K562 (cell line): ENCODE measurements around the gene HMOX1. TPM values are rescaled to one million over a fixed set of nuclear protein-coding genes. Genes with fewer than 3 reads are reported as not detected.

Source experiments
- ATAC-seq: fragments of 200-7000 bp; cut with Tn5 transposase; 3 replicates; pipeline ENCODE4 v1.9.1; 2020; ENCODE audit warnings: moderate library complexity
- BruUV-seq: library from RNA; stranded (reverse); fragments of 400-500 nt; replicated peaks from 2 replicates; lab custom pipeline; 2021; lab: Mats Ljungman, UMichigan
- CTCF ChIA-PET: fragments of 300-600 bp; formaldehyde crosslinking; extraction: SDS; loops from one replicate; lab custom pipeline; 2021; ENCODE audit warnings: low intra/inter-chr PET ratio; lab: Yijun Ruan, JAX
- POLR2A ChIA-PET: fragments of 300-600, 350-650 bp; sonication (Branson Sonifier 250); formaldehyde crosslinking; extraction: SDS; loops from one replicate; lab custom pipeline; 2021; ENCODE audit warnings: antibody characterized with exemption, inconsistent platforms; lab: Yijun Ruan, JAX
- DNase-seq, 4 experiments: peaks; one replicate each; pipeline versions ENCODE4 v3.0.0 to v3.0.0-alpha.2; 2011 to 2018; ENCODE audit warnings: low spot score in 3 of 4, mixed read lengths in 3 of 4; ENCODE audit errors: extremely low read depth in 1 of 4
- FAIRE-seq: peaks from 2 replicates; lab custom pipeline; 2011; peaks lifted over from hg19 to GRCh38; lab: Jason Lieb, UNC
- H2AFZ ChIP-seq: 2 replicates; pipeline ENCODE4 v1.6.0; 2011; ENCODE audit warnings: low read depth, low read length, control low read depth, inconsistent platforms
- H3K27ac ChIP-seq: fragments of 200-600 bp; 3 replicates; pipeline ENCODE4 v1.8.0; 2011; ENCODE audit warnings: low read depth, mild to moderate bottlenecking, control low read depth, inconsistent platforms, low read length, moderate library complexity, mixed read lengths; ENCODE audit errors: extremely low read depth
- H3K27me3 ChIP-seq, 2 experiments: fragments of 300-600 bp in 1 of 2; 2 replicates in 1 of 2; 3 replicates in 1 of 2; pipeline versions ENCODE4 v1.6.0 to v1.8.0; 2011; ENCODE audit warnings: inconsistent platforms in 2 of 2, low read length in 2 of 2, mild to moderate bottlenecking in 1 of 2, mixed read lengths in 1 of 2, moderate library complexity in 1 of 2; ENCODE audit not compliant: control insufficient read depth in 2 of 2, insufficient read depth in 2 of 2
- H3K36me3 ChIP-seq: fragments of 300-600 bp; 3 replicates; pipeline ENCODE4 v1.8.0; 2011; ENCODE audit warnings: mild to moderate bottlenecking, low read length, inconsistent platforms; ENCODE audit not compliant: control insufficient read depth, insufficient read depth
- H3K4me1 ChIP-seq, 2 experiments: fragments of 200-600 bp in 1 of 2; replicated peaks in 1 of 2; 2 replicates in 1 of 2; 3 replicates in 1 of 2; pipeline versions ENCODE4 v1.5.1 to v1.8.0; 2011; ENCODE audit warnings: inconsistent platforms in 2 of 2, low read length in 2 of 2, mild to moderate bottlenecking in 1 of 2, mixed read lengths in 1 of 2, moderate library complexity in 1 of 2; ENCODE audit not compliant: control insufficient read depth in 2 of 2, insufficient read depth in 2 of 2
- H3K4me2 ChIP-seq: 2 replicates; pipeline ENCODE4 v1.6.1; 2011; ENCODE audit warnings: low read length, control low read depth, inconsistent platforms, mixed read lengths; ENCODE audit not compliant: insufficient read depth
- H3K4me3 ChIP-seq: fragments of 200-600 bp; sonication (generic), shearing (Covaris generic); 2 replicates; pipeline ENCODE4 v1.5.1; 2016; ENCODE audit warnings: control low read depth, inconsistent platforms
- H3K79me2 ChIP-seq: fragments of 200-600 bp; 3 replicates; pipeline ENCODE4 v1.8.0; 2011; ENCODE audit warnings: low read length, inconsistent platforms; ENCODE audit not compliant: control insufficient read depth, insufficient read depth
- H3K9ac ChIP-seq, 2 experiments: 2 replicates each; pipeline versions ENCODE4 v1.6.0 to v1.6.1; 2011; ENCODE audit warnings: low read depth in 2 of 2, low read length in 2 of 2, control low read depth in 1 of 2, inconsistent platforms in 1 of 2, mild to moderate bottlenecking in 1 of 2, mixed read lengths in 1 of 2; ENCODE audit not compliant: insufficient read depth in 1 of 2
- H3K9me1 ChIP-seq: one replicate; pipeline ENCODE4 v1.6.0; 2011; ENCODE audit warnings: inconsistent platforms, mild to moderate bottlenecking, low read length, moderate library complexity; ENCODE audit not compliant: control insufficient read depth, insufficient read depth
- H3K9me3 ChIP-seq: replicated peaks from 2 replicates; pipeline ENCODE4 v1.5.1; 2011; ENCODE audit warnings: low read depth, low read length, inconsistent platforms; ENCODE audit not compliant: control insufficient read depth, insufficient read depth
- H4K20me1 ChIP-seq: replicated peaks from 2 replicates; pipeline ENCODE4 v1.6.1; 2011; ENCODE audit warnings: low read length, inconsistent platforms, mixed read lengths; ENCODE audit not compliant: control insufficient read depth, insufficient read depth
- BACH1 ChIP-seq: fragments of 200-800 bp; sonication (Bioruptor generic); IDR thresholded peaks from 2 replicates; pipeline ENCODE4 v1.6.1; 2016; ENCODE audit warnings: missing genetic modification characterization, missing compliant biosample characterization
- FOXJ3 ChIP-seq: sonication (generic); formaldehyde crosslinking; IDR thresholded peaks from 2 replicates; pipeline ENCODE4 v1.4.0; 2020; ENCODE audit warnings: mild to moderate bottlenecking, missing genetic modification reagents
- FOXM1 ChIP-seq, 2 experiments: fragments of 450-650 bp in 1 of 2; sonication (generic) in 1 of 2; formaldehyde crosslinking in 1 of 2; IDR thresholded peaks; 2 replicates each; pipeline versions ENCODE4 v1.6.1 to v1.9.0; 2017 to 2022; ENCODE audit warnings: low read depth in 2 of 2, mild to moderate bottlenecking in 2 of 2, missing genetic modification reagents in 1 of 2, moderate library complexity in 1 of 2
- HLTF ChIP-seq: fragments of 450-650 bp; IDR thresholded peaks from 2 replicates; pipeline ENCODE4 v1.6.1; 2016
- NFYB ChIP-seq: IDR thresholded peaks from 2 replicates; pipeline ENCODE4 v1.6.1; 2011; ENCODE audit warnings: mild to moderate bottlenecking, moderate library complexity; ENCODE audit not compliant: insufficient read length; ENCODE audit errors: extremely low read depth
- TAL1 ChIP-seq: fragments of 450-650 bp; IDR thresholded peaks from 2 replicates; pipeline ENCODE4 v1.6.1; 2016; ENCODE audit warnings: mild to moderate bottlenecking
- ZEB2 ChIP-seq: fragments of 450-650 bp; IDR thresholded peaks from 2 replicates; pipeline ENCODE4 v1.6.1; 2016
- ZNF384 ChIP-seq: IDR thresholded peaks from 2 replicates; pipeline ENCODE4 v1.6.1; 2012; ENCODE audit warnings: low read depth, low read length, improper control_type of control experiment
- WGBS: fragments of 100-300 bp; shearing (Covaris generic); methylation state at CpG from one replicate; pipeline ENCODE4 v1.1.6; 2016; ENCODE audit warnings: low coverage, mixed read lengths; ENCODE audit not compliant: insufficient coverage; ENCODE audit errors: missing lambda C conversion rate; 5-methylcytosine and 5-hydroxymethylcytosine counted together
- in situ Hi-C: fragments of 300-500 bp; cut with MboI; formaldehyde crosslinking; loops from 4 replicates; pipeline ENCODE4 v1.15.0; 2018; ENCODE audit warnings: inconsistent platforms, mixed read lengths
- intact Hi-C: fragments of 100-400 bp; cut with micrococcal nuclease; formaldehyde crosslinking; loops from 2 replicates; pipeline ENCODE4 v1.14.2; 2022
- polyA plus RNA-seq, 8 experiments: library from polyadenylated mRNA; depleted of rRNA in 4 of 8; stranded (reverse) in 5 of 8; unstranded in 3 of 8; fragments of >200 nt; fragmentation: Nextera tagmentation in 2 of 8; fragmentation: Illumina TruSeq in 1 of 8; extraction: Ambion mirVana in 2 of 8; extraction: Trizol in 1 of 8; gene quantifications; 2 replicates each; pipeline versions ENCODE4 v1.2.1 to v1.2.3, GENCODE V29; 2011 to 2014; ENCODE audit warnings: inconsistent platforms in 1 of 8, missing spikeins in 1 of 8
- total RNA-seq, 7 experiments: library from RNA; depleted of rRNA in 6 of 7; stranded (reverse); fragments of >200 nt in 6 of 7; fragmentation: Illumina TruSeq in 2 of 7; extraction: Trizol in 2 of 7; gene quantifications; 2 replicates each; pipeline versions ENCODE4 v1.2.1 to v1.2.3, GENCODE V29; 2011 to 2021; ENCODE audit warnings: low replicate concordance in 1 of 7
- TF ChIP-seq, protein P1 (sequence below): fragments of 250-450 bp; sonication (Bioruptor Pico); IDR thresholded peaks from 2 replicates; pipeline ENCODE4 v1.8.0; 2022; ENCODE audit warnings: inconsistent platforms, mild to moderate bottlenecking, moderate library complexity, borderline replicate concordance
- TF ChIP-seq, protein P2 (sequence below): sonication (generic); formaldehyde crosslinking; IDR thresholded peaks from 2 replicates; pipeline ENCODE4 v1.4.0; 2020; ENCODE audit warnings: mild to moderate bottlenecking, missing genetic modification reagents
- TF ChIP-seq, protein P3 (sequence below): sonication (generic); formaldehyde crosslinking; IDR thresholded peaks from 2 replicates; pipeline ENCODE4 v1.8.0; 2022; ENCODE audit warnings: missing genetic modification reagents, mild to moderate bottlenecking, moderate library complexity, borderline replicate concordance
- TF ChIP-seq, protein P4 (sequence below), 3 experiments: fragments of 200-800 bp in 1 of 3; fragments of 250-450 bp in 1 of 3; fragments of 450-650 bp in 1 of 3; sonication (Bioruptor Pico) in 1 of 3; sonication (Bioruptor generic) in 1 of 3; formaldehyde crosslinking in 1 of 3; IDR thresholded peaks; 2 replicates each; pipeline versions ENCODE4 v1.6.1 to v1.8.0; 2016 to 2022; ENCODE audit warnings: mild to moderate bottlenecking in 2 of 3, missing genetic modification characterization in 2 of 3, missing compliant biosample characterization in 1 of 3, moderate library complexity in 1 of 3

Gene HMOX1
- total and polyA plus RNA-seq, 9 of the 15 experiments (the other 6 are each of a cell fraction or from before 2014, with no cell fraction given) = not detected

DNA sequence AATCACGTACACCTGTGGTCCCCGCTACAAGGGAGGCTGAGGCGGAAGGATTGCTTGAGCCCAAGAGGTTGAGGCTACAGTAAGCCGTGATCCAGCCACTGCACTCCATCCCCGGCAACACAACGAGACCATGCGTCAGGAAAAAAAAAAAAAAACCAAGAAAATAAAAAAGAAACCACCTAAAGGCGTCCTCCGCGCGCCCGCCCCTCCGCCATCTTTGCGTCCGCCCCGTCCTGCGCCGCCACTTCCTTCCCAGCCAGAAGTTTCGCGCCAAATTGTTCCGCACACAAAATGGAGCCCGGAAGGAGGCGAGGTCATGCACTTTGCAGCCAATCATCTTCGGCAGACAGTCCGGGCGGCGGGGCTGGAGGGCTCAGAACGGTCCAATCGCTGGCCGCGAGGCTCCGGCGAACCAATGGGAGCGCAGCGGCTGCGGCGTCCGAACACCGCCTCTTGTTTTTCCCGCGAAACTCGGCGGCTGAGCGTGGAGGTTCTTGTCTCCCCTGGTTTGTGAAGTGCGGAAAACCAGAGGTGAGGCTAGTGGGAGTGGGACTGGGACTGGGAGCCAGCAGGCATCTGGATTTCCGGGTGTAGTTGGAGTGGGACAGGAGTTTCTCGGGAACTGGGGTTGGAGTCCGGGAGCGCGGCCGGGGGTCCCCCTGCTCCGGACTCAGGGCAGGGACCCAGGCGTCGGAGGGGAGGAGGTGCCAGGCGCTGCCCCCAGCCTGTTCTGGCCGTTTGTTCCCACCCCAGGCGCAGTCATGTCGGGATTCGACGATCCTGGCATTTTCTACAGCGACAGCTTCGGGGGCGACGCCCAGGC is 19.0 kb downstream of the HMOX1 start, which contains the start of gene MCM5:
Gene MCM5 (plus strand): TSS at position 463 of the 823 bp plus-strand sequence. CDS start 299 bp downstream, at position 762.
- DNase-seq = peak; percentile 95 to 98 (median 96)
- Histone ChIP-seq H3K27me3 (no peaks in the 10 kb centered on the region), H3K9me3 (no peaks in the 10 kb centered on the region), H2AFZ (peak within 1 kb of the TSS; percentile 83), H3K79me2 (peaks cover 38% of the 10 kb centered on the region), H3K9me1 (no peaks in the 10 kb centered on the region), H3K4me1 (peaks cover 9 to 30% of the 10 kb centered on the region in 2 experiments; a peak in 4 of 5 replicates), H3K36me3 (peaks cover 38% of the 10 kb centered on the region), H3K4me3 (peak within 1 kb of the TSS; percentile 92), H4K20me1 (no peaks in the 10 kb centered on the region), H3K27ac (peak within 1 kb of the TSS; percentile 97), H3K4me2 (peak within 1 kb of the TSS; percentile 84), H3K9ac (peak within 1 kb of the TSS; percentile 99)
- intact Hi-C loops = loop anchor here (10.0 kb wide), 1 partner anchor 45 kb away; no protein-coding TSS in a partner anchor
- no TSS peak for BruUV-seq
- POLR2A ChIA-PET = interaction anchor here (0.7 to 3.1 kb wide), 7 partner anchors 15 to 618 kb away, joined by 3 to 14 read pairs (median 4); no protein-coding TSS in a partner anchor
- peak; percentile 96 for FAIRE-seq
- CTCF ChIA-PET = no interaction called here
- in situ Hi-C loops = no loop called here
- peak; percentile 98 for ATAC-seq
- WGBS = under 1% methylated on average over 25 of the region's 64 CpGs
- TF ChIP-seq ZEB2 = no peak
- TF ChIP-seq FOXJ3 (CRISPR knock-in tag) = no peak
- TF ChIP-seq, protein P1, sequence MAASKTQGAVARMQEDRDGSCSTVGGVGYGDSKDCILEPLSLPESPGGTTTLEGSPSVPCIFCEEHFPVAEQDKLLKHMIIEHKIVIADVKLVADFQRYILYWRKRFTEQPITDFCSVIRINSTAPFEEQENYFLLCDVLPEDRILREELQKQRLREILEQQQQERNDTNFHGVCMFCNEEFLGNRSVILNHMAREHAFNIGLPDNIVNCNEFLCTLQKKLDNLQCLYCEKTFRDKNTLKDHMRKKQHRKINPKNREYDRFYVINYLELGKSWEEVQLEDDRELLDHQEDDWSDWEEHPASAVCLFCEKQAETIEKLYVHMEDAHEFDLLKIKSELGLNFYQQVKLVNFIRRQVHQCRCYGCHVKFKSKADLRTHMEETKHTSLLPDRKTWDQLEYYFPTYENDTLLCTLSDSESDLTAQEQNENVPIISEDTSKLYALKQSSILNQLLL = no peak
- peak; percentile 96 for TF ChIP-seq NFYB
- TF ChIP-seq, protein P2, sequence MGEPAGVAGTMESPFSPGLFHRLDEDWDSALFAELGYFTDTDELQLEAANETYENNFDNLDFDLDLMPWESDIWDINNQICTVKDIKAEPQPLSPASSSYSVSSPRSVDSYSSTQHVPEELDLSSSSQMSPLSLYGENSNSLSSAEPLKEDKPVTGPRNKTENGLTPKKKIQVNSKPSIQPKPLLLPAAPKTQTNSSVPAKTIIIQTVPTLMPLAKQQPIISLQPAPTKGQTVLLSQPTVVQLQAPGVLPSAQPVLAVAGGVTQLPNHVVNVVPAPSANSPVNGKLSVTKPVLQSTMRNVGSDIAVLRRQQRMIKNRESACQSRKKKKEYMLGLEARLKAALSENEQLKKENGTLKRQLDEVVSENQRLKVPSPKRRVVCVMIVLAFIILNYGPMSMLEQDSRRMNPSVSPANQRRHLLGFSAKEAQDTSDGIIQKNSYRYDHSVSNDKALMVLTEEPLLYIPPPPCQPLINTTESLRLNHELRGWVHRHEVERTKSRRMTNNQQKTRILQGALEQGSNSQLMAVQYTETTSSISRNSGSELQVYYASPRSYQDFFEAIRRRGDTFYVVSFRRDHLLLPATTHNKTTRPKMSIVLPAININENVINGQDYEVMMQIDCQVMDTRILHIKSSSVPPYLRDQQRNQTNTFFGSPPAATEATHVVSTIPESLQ (CRISPR knock-in tag) = peak; percentile 74; the same call in 1 of the 2 replicates
- no peak for TF ChIP-seq ZNF384
- no peak for TF ChIP-seq TAL1
- TF ChIP-seq, protein P3, sequence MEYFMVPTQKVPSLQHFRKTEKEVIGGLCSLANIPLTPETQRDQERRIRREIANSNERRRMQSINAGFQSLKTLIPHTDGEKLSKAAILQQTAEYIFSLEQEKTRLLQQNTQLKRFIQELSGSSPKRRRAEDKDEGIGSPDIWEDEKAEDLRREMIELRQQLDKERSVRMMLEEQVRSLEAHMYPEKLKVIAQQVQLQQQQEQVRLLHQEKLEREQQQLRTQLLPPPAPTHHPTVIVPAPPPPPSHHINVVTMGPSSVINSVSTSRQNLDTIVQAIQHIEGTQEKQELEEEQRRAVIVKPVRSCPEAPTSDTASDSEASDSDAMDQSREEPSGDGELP = peak; percentile 76; the same call in 1 of the 2 replicates
- 0 out of 2 replicates have a peak, but pooled peaks have one; percentile 15 for TF ChIP-seq BACH1 (tag)
- TF ChIP-seq HLTF = 0 out of 2 replicates have a peak, but pooled peaks have one; percentile 16
- peak; percentile 49; the same call in 1 of the 2 replicates for TF ChIP-seq FOXM1 (IDR thresholded peaks at IDR 0.05; ENCODE audit: low read depth)
- TF ChIP-seq FOXM1 (CRISPR knock-in tag; IDR thresholded peaks at IDR 0.05; ENCODE audit: low read depth) = no peak
- TF ChIP-seq, protein P4, sequence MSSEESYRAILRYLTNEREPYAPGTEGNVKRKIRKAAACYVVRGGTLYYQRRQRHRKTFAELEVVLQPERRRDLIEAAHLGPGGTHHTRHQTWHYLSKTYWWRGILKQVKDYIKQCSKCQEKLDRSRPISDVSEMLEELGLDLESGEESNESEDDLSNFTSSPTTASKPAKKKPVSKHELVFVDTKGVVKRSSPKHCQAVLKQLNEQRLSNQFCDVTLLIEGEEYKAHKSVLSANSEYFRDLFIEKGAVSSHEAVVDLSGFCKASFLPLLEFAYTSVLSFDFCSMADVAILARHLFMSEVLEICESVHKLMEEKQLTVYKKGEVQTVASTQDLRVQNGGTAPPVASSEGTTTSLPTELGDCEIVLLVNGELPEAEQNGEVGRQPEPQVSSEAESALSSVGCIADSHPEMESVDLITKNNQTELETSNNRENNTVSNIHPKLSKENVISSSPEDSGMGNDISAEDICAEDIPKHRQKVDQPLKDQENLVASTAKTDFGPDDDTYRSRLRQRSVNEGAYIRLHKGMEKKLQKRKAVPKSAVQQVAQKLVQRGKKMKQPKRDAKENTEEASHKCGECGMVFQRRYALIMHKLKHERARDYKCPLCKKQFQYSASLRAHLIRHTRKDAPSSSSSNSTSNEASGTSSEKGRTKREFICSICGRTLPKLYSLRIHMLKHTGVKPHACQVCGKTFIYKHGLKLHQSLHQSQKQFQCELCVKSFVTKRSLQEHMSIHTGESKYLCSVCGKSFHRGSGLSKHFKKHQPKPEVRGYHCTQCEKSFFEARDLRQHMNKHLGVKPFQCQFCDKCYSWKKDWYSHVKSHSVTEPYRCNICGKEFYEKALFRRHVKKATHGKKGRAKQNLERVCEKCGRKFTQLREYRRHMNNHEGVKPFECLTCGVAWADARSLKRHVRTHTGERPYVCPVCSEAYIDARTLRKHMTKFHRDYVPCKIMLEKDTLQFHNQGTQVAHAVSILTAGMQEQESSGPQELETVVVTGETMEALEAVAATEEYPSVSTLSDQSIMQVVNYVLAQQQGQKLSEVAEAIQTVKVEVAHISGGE (CRISPR knock-in tag; IDR thresholded peaks at IDR 0.05) = peak in 1 of 3 experiments; percentile 92; a peak in 2 of 6 replicates
